HG03558 (cell line): Measurements from ENCODE around the gene PRR33.
"Not testable (repeated sequence)": the region's sequence is repeated elsewhere in the genome, so short reads cannot be mapped to it uniquely, and the experiment has no call there.

Experiments
- ATAC-seq: cut with Tn5 transposase; IDR thresholded peaks from one replicate; pipeline ENCODE4 v1.9.1; 2021; ENCODE audit warnings: moderate number of reproducible peaks; ENCODE audit not compliant: unreplicated experiment; ENCODE audit errors: extremely low read depth

Gene PRR33

DNA sequence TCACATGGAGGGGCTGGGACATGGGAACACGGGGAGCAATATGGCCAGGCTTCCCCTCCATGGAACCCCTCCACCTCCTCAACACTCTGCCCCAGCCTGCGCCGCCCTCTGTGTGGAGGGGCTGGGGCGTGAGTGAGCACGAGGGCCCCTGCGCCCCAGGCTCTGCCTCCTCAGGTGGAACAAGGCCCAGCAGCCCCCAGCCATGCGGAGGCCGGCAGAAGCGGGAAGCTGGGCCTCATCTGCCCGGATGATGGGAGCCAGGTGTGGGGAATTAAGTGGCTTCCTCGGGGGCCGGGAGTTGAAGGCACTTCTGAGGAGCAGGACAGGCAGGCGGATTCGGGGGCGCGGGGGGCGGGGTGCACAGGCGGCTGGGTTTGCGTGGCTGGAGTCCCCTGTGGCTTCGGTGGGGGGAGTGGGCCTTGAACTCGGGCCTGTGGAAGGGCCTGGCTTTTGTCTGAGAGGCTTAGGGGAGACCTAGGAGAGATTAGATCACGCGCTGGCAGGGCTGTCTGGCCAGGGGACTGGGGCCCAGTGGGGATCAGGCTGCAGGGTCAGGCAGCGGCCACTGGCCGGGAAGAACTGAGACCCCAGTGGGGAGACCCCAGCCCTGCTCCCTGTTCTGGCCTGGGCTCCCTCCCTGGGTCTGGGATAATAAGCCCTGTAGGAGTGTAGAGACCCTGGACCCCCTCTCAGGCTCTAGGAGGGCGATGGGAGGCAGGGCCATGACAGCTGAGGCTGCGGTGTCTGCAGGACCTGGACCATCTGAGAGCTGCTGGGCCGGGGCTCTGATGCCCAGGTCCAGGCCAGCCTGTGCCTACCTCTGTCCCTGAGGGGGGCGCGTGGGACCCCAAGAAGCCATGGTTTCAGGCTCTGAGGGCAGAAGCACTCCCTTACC lies 13.3 kb downstream of the PRR33 start:
- ATAC-seq = no peak

DNA sequence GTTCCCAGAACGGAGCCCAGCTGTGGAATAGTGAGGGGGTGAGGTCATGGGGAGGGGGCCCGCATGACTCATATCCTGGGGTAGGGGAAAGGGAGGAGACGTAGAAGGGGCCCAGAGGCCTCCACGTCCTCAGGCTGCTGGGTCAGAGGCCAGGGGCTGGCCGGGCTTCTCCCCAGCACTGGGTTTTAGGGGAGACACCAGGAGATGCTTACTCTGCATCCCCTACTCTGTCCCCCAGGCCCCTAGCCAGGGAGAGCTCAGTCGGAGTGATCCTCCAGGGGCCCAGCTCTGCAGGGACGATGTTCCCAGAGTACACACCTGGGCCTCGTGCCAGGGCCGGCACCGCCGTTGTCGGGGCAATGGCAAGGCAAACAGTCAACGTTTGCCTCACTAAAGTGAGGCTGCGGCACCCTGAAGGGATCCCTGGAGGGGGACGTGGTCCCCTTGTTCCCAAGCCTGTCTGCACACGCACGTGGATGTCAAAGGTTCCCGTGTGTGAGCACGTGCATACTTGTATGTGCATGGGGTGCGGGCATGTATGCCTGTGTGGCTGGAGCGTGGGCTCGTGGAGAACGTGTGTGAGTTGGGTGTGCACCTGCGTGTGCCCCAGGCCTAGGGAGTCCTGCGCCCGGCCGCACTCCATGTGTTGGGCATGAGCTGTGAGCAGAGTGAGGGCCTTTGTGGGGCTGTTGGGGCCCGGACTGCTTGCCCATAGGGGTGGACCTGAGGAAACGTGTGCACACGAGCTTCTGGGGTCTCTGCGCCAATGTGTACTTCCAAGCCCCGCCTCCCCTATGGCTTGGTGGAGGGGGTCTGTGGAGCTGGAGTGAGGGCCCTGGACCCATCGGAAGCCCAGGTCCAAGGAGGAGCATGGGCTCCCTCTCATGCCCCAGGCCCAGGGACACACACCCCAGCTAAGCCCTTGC lies 14.2 kb downstream of the PRR33 start:
- no peak for ATAC-seq

DNA sequence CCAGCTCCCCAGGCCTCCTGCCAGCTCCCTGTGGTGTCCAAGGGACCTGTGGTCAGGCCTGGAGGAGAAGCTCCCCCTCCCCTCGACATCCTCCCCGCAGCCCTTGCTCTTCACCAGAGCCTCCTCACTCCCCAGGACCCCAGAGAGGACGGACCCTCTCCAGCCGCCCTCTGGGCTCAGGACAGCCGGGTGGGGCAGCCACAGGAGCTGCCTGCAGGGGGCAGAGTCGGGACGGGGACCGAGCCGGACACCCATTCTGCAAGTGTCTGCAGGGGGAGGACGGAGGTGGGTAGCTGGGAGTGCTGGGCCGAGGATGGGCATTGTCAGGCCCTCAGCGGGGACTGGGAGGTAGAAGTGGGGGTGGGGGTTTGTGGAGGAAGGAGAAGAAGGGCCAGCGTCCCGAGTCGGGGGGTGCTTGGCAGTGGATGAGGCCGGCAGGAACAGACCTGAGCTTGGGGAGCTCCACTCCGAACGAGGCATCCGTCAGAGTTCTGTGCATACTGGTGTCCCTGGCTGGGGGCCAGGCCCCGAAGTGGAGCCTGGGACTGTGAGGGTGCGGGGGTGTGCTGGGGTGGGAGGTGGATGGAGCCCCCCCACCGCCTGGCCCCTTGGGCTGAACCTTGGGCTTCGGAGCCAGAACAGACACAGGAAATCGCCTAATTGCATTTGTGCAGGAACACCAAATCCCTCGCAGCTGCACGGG lies 15.2 kb downstream of the PRR33 start:
- ATAC-seq = no peak

DNA sequence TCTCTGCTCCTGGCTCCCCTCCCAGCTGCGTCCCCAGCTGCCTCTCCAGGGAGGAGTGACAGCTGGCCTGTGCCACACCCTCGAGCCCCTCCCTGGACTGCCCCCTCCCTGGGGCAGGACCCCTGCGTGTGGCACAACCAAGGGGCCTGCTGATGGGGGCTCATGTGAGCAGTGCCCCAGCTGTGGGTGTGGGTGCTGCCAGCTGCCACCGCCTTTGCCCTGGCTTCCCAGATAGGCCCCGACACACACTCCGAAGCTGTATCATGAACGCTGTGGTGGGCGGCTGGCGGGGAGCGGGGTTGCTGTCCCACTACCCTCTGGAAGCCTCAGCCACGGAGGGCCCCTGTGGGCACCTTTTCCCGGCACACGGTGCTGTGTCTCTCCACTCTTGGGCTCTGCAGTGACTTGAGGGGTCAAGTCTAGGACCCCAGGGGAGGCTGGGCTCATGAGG lies 15.8 kb downstream of the PRR33 start:
- ATAC-seq = not testable (repeated sequence)

DNA sequence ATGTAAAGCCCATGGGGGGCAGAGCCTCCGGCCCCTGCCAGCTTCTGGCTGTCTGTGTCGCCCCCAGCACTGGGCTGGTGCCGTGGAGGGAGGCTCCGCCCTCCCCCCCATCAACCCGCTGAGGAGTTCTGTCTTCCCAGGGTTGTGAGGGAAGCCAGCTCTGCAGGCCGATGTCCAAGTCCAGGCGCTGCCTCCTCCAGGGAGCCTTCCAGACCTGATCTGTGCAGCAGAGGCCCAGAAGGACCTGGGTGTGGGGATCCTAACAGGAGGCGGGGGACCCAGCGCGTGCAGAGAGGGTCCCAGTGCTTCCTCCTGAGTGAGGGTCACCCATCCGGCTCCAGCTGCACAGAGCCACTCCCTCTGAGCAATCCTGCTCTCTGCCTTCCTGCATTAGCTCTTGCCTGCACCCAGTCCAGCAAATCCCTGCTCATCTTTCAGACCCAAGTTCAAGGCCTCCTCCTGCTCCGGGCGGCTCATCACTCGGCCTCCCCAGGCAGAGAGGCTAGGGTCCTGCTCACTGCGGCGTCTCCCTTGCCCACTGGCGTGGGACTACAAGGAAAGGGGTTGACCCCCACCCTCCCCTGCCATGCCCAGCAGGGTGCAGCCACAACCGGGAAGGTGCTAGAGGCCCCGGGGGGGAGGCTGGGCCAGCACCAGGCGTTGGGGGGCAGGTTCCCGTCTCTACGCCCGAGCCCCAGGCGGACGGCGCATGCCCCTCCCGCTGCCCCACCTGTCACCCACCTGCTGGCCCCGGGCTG lies 16.4 kb downstream of the PRR33 start:
- no peak for ATAC-seq

DNA sequence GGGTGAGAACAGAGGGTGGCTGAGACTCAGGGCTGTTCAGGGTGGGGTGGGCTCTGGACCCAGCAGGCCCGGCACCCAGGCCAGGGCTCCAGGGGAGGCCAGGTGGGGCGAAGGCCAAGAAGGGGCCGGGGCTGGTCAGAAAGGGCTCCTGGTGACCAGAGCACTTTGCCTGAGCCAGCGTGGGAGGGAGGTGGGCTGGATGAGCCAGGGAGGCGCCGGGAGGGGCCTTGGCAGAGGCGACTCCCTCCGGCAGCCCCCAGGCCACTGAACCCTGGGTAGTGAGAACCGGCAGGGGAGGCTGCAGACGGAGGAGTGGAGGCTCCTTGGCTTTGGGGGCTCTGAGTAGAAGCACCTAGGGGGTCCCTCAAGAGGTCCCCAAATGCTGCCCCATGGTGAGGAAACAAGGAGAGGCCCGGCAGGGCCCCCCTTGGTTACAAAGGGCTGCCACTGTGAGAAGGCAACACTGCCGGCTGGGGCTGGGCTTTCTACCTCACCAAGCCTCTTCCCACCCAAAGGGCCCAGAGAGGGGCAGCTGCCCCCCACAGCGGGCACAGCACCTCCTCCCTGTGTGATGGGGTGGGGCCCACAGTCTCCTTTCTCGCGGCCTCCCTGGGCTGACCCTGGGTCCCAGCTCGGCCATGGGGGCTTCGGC lies 17.1 kb downstream of the PRR33 start:
- ATAC-seq = not testable (repeated sequence)

DNA sequence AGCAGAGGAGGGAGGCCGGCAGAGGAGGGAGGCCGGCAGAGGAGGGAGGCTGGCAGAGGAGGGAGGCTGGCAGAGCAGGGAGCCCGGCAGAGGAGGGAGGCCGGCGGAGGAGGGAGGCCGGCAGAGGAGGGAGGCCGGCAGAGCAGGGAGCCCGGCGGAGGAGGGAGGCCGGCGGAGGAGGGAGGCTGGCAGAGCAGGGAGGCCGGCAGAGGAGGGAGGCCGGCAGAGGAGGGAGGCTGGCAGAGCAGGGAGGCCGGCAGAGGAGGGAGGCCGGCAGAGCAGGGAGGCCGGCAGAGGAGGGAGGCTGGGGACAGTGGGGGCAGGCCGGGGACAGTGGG lies 17.9 kb downstream of the PRR33 start:
- not testable (repeated sequence) for ATAC-seq

DNA sequence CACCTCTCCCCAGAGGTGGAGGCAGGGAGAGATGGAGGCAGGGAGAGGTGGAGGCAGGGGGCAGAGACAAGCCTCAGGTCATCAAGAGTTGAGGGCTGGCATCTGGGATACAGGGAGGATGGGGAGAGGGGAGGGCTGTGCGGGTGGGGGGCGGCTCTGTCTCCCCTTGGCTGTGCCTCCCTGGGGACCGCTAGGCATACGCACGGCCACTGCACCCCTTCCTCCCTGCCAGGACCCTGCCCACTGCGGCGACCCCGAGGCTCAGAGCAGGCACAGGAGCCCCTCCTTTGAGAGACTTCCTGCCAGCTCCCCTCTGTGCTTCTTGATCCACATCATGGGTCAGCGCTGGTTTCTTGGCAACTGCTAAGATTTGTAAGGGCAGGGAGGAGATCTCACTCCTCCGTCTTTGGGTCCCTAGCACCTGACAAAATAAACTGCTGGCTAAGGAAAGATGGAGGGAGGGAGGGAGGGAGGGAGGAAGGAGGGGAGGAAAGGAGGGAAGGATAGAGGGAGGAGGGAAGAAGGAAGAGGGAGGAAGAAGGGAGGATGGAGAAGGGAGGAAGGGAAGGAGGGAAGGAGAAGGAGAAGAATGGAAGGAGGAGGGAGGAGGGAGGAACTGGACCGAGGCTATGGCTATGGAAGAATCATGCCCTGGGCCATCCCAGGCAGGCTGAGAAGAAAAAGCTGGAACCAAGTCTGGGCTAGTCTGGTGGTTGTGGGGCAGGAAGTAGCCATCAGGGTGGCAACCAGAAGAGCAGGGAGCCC lies 18.5 kb downstream of the PRR33 start:
- no peak for ATAC-seq

DNA sequence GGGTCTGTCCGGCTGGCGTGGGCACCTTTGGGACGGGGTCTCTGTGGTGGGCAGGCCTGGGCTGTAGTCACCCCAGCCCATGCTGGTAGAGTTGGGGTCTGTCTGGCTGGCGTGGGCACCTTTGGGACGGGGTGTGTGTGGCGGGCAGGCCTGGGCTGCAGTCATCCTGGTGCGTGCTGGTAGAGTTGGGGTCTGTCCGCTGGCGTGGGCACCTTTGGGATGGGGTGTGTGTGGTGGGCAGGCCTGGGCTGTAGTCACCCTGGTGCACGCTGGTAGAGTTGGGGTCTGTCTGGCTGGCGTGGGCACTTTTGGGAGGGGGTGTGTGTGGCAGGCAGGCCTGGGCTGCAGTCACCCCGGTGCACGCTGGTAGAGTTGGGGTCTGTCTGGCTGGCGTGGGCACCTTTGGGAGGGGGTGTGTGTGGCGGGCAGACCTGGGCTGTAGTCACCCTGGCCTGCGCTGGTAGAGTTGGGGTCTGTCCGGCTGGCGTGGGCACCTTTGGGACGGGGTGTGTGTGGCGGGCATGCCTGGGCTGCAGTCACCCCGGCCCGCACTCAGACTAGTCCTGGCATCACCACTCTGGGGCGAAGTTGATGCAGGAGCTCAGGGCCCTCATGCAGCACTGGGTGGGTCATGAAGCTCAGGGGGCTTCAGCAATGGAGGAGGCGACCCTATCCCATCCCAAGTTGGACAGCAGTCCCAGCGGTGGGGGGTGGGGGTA lies 19.3 kb downstream of the PRR33 start:
- ATAC-seq = no peak

DNA sequence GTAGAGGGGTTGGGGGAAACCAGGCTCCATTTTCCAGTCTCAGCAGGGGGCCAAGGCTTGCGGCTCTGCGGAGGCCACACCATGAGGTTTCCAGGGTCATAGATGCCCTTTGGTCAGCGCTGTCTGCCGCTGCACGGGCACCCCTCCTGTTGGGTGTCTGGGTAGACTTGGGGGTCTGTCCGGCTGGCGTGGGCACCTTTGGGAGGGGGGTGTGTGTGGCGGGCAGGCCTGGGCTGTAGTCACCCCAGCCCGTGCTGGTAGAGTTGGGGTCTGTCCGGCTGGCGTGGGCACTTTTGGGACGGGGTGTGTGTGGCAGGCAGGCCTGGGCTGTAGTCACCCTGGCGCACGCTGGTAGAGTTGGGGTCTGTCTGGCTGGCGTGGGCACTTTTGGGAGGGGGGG lies 20.2 kb downstream of the PRR33 start:
- ATAC-seq = no peak

DNA sequence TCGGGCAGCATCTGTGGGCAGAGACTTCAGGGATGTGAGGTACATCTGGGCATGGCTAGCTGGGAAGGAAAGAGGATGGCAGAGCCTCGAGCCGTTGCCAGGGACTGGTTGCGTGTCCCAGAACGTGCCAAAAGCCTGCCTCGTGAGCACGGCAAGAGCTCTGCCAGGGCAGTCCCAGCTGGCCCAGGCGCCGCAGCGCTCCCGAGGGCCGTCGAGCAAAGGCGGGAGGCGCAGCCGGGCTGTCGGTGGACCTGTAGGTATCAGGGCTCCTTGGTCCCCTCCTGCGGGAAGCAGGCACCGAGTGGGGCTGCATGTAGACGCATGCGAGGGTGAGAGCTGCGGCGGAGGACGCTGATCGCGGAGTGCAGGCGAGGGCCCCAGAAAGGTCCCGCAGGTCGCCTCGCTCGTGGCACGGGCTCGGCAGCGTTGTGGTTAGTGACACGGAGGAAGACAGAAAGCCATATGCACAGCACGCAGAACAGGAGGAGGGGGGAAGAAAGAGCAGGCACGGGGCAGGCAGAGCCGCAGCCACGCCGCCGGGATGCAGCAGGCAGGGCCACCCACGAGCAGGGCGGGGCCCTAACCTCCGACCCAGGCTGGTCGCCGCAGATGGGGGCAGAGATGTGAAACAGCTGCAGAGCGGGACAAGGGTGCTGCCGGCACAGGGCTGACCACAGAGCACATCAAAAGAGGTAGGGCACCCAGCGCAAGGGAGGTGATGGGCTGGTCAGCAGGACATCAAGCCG lies 20.8 kb downstream of the PRR33 start:
- no peak for ATAC-seq

DNA sequence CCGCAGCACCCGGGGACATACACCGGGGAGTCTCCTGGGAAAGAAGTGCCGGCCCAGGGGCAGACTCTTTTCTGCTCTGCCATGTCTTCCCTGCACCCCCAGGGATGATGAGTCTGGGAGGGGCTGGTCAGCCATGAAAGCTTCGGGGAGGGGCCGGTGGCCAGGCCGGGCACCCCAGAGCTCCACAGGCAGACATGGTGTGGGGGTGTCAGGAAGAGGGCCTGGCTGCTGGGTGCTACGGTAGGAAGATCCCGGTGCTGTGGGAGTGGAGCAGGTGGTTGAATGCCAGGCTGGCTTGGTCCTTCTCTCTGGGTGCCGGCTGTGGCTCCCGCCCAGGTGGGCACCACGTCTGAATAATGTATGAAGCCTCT lies 21.4 kb downstream of the PRR33 start:
- ATAC-seq = no peak

DNA sequence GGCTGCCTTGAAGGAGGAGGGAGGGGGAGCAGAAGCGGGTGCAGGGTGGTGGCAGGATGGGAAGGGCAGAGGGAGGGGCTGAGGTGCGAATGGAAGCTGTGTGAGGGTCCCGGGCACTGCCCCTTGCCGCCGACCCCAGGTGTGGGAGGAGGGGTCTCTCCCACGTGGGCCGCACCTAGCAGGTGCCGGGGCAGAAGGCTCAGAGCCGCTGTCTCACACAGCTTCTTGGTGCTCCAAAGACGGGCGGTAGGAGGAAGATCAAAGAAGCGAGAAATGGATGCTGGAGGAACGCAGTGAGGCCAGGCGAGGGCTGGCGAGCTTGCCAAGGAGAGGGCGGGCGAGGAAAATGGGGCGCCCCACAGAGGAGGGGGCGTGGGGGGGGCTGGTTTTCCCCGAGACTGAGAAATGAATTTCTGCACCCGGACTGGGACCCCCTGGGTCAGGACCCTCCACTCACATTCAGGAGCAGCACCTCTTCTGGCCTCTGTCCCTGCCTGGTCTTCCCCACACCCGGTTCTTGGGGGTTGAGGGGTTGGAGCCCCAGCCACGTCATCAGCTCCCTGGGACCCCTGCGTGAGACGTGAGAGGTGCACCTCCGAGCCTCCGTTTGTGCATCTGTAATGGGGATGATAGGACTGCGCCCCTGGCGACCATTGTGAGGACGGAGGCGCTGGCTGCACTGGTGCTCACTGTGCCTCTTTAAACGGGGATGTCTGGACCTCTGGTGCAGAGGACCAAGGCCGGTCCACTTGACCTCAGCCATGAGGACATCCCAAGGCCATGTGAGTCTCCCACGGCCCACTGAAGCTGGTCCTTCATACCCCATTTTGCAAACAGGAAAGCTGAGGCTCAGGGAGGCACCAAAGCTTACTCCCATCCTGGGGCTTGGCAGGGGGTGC lies 22.0 kb downstream of the PRR33 start:
- no peak for ATAC-seq

DNA sequence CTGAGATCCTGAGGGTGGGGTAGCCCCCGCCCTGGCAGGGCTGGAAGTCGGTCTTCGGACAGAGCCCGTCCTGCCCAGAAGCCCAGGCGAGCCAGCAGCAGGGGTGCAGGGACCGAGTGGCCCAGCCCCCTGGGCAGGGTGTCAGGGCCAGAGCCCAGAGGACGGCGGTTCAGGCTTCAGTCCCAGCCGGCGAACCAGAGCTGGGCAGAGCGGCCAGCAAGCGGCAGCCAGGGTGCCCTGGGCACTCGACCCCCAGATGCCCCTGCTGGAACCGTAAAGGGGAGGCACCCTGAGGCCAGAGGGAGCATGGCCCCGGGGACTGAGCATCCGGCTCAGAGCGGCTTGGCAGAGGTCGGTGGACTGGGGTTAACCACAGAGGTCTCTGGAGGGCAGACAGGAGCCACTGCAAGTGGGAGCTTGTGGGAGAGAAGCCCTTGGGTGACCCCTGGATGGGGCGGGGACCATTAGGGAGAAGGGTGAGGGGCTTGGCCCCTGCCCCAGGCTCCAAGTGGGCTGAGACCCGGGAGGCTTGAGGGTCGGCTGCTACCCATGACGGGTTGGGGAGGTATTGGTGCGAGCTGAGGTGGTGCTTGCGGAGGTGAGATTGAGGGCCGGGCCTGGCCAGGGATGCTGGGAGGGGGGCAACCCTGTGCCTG lies 22.9 kb downstream of the PRR33 start:
- no peak for ATAC-seq

DNA sequence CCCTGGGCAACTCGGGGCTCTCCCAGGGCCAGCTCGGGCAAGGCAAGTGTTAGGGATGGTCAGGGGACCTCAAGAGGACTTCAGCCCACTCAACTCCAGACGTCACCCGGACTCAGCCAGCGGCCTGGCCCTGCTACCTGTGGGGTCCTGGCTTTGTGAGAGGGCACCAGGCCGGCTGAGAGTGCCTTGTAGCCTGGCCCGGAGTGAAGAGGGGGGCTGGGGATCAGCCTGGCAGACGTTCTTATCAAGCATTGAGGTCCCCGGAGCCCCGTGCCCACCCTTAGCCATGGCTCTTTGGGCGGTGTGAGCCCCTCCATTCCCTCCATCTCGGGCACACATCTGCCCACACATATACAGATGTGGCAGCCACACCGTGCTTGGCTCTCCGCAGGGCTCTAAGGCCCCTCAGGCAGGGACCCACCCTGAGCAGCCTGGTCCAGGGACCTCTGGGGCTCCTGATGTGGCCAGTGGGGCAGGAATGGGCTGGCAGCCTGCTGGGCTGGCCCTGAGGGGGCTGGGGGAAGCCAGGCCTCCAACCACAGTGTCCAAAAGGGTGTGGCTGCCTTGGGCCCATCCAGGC lies 23.5 kb downstream of the PRR33 start:
- no peak for ATAC-seq

DNA sequence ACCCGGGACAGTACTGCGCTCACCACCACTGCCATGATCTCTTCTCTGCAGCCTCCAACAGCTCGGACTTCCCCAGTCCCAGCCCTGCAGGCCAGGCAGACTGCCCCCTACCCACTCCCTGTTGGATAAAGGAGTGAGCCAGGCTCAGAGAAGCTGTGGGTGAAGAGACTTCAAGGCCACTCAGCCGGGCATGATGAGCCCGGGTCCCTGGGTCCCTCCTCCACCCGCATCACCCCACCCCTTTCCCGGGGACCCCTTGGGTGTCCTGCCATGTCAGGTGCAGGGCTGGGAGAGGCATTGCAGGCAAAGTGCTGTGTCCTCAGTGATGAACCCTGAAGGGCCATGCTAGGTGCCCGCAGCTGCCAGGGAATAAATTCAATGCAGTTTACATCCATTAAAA lies 24.3 kb downstream of the PRR33 start:
- no peak for ATAC-seq
